ENCODE data around the gene MRPS12. TPM values are rescaled to one million over a fixed set of nuclear protein-coding genes. Genes with fewer than 3 reads are reported as not detected.

MRPS12 gene
- polyA plus RNA-seq, 4 donors = 17.7 to 37.4 (median 26.9) TPM

DNA sequence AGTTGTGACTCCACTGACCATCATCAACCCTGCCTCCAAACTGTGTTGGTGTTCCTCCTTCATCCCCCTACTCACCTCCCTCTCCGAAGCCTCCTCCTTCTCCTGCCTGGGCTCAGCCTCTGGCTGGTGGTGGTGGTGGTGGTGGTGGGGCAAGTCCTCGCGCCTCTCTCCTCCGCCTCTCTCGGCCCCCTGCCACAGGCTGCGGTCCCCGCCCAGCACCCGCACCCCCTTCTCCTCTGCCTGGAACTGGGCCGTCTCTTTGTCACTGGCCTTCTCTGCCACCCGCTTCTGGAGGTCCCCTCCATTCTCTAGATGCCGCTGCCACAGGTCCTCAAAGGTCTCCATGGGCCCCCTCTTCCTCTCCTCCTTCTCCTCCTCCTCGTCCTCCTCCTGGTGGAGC is 20.3 kb upstream of the MRPS12 start:
- no peak for DNase-seq (ENCODE audit: low read depth in 4 of 4, low spot score in 2 of 4)

DNA sequence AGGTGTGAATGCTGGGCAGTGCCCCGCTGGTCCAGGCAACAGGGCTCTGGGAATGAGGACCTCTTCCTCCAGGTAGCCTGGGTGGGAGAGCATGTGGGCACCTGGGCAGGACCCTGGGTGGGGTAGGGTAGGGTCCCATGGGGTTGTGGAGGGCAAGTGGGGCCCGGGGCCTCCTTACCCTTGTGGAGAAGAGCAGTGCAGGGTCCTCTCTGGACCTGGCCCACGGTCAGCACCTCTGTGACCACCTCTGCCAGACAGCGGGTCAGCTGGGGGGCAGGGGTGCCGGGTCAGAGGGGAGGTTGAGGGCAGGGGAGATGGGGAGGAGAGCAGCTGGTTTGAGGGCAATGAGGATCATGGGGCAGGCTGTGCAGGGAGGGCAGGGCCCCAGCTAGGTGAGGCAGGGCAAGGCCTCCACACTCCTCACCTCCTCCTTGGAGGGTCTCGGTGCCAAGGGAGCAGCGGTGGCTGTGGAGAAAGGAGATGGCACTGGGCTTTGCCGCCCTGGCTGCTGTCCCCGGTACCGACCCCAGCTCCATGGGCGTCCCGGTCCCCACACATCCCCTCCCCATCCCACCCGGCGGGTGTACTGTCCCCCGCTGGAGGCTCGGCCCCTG is 19.2 kb upstream of the MRPS12 start:
- no peak for DNase-seq (ENCODE audit: low read depth in 4 of 4, low spot score in 2 of 4)

DNA sequence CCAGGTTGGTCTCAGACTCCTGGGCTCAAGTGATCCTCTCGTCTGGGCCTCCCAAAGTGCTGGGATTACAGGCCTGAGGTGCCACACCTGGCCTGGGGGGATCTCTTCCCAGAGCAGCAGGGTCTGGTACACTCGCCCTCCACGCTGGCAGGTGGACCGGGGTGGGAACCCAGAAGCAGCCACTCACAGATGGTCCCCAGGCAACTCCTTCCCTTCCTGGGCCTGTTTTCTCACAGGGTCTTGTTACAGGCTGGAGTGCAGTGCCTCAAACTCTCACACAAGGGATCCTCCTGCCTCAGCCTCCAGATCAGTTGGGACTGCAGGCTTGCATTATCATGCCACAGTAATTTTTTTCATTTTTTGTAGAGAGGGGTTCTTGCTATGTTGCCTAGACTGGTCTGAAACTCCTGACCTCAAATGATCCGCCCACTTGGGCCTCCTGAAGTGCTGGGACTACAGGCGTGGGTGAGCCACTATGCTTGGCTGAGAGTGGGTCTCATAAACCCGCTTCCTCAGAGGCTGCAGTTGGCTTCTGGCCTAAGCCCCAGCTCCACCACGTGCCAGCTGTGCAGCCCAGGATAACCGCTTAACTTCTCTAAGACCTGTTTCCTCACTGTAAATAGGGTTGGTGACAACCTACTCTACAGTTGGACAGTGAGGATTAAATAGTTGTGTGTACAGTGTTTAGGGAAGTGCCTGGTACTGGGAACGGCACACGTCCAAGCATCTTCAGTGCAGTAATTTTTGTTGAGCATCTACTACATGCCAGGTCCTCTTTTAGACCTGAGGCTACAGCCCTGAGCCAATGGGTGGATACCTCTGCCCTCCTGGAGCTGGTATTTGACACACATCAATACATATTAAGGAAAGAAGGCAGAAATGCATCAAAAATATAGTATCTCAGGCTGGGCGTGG is 17.9 kb upstream of the MRPS12 start:
- DNase-seq (ENCODE audit: low read depth in 4 of 4, low spot score in 2 of 4) = no peak

DNA sequence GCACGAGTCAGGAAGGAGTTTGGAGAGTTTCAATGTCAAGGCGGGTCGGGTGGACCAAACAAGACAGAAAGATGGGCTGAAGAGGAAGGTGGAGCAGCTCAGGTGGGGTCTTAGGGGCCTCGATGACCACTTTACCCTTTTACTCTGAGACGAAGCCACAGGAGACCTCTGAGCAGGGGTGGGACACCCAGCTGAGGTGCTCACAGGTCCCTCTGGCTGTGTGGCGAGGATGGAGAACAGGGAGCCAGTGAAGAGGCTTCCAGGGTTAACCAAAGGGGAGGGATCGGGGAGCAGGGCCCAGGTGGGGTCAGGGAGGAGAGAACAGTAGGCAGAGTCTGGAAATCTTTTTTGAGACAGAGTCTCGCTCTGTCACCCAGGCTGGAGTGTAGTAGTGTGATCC is 16.8 kb upstream of the MRPS12 start:
- no peak for DNase-seq (ENCODE audit: low read depth in 4 of 4, low spot score in 2 of 4)

DNA sequence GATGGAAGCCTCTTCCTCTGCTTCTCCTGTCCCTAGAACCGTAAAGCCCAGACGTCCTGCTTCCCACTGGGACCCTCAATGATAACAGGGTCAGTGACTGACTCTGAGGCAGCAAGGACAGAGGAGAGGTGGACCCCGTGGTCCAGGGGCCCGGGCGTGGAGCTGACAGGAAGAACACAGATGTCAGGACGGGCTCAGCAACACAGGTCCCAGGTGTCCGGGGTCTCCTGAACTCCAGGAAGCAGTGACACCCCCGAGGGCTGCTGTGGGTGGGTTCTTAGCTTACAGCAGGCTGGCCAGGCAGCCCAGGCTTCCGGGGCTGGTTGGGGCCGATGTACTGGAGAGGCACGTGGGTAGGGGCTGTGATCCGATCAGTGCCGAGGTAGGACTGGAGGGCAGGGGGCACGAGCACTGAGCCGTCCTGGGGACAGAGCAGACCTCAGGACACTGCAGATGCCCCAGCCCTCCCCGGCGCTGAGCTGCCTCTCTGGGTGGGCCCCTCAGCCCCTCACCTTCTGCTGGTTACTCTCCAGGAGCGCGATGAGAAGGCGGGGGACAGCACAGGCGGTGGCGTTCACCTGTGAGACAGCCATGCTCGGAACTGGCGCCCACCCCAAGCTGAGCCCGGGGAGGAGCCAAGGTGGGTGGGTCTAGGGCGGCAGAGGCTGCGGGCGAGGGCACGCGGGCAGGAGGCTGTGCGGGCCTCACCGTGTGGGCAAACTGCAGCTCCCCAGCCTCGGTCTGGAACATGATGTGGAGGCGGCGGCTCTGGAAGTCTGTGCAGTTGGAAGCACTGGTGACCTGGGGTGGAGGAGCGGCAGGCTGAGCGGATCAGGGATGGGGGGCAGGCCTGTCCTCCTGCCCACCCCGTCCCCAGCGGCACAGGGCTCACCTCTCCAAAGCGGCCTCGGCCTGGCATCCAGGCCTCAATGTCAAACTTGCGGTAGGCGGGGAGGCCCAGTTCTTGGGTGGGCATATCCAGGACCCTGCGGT is 15.1 kb upstream of the MRPS12 start:
- no peak for DNase-seq (ENCODE audit: low read depth in 4 of 4, low spot score in 2 of 4)

DNA sequence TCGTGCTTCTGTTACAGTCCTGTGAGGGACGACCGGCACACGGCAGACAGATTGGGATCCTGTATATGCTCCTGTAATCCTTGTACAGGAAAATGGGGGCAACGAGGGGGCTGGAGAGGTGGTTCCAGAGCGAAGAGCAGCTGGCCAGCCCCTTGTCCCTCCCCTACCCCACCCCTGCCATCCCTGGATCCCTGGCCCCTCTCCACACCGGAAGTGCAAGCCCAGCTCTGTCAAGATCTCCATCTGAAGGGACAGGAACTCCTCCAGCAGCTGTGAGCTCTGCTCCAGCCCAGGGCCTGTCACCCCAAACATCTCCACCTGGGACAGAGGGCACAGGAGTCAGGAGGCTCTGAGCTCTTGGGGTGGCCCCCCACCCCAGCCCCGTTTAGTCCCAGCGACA is 13.2 kb upstream of the MRPS12 start:
- no peak for DNase-seq (ENCODE audit: low read depth in 4 of 4, low spot score in 2 of 4)

DNA sequence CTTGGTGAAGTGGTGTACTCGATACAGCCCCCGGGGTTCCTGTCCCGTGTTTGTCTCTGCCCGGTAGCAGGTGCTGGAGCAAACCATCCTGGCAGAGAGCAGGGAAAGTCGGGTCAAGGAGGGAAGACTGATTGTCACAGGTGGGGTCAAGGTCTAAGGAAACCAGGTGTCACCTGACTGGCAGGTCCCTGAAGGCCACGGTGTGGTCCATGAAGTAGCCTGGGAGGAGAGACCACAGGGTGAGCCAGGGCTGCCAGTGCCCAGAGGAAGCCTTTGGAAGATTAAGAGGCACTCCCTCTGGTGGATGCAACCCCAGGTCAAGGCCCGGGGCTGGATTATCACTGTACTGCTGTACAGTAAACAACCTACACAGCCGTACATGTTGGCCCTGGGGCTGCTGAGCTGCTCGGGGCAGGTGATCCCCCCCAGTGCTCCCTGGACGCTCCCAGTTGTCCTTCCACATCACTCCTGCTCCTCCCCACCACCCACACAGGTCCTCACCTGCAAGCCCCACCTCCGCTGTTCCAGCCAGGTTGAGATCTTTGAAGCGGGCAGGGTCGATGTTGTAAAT is 12.7 kb upstream of the MRPS12 start:
- no peak for DNase-seq (ENCODE audit: low read depth in 4 of 4, low spot score in 2 of 4)

DNA sequence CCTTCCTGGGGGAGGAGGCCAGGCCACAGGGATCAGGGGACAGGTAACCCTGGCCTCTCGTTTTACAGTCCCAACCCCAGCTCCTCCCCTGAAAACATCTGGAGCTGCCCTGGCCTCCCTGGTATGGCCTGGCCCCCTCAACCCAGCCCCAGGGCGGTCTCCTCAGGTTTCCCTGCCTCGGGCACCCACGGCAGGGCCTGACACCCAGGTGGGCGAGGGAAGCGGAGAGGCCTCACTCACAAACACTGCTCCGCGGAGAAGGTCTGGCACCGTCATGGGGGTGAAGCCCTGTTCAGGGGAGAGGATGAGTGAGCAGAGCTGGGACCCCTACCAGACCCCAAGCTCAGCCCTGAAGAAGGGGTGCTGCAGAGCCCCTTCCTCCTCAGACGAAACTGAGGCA is 12.2 kb upstream of the MRPS12 start:
- DNase-seq (ENCODE audit: low read depth in 4 of 4, low spot score in 2 of 4) = no peak

DNA sequence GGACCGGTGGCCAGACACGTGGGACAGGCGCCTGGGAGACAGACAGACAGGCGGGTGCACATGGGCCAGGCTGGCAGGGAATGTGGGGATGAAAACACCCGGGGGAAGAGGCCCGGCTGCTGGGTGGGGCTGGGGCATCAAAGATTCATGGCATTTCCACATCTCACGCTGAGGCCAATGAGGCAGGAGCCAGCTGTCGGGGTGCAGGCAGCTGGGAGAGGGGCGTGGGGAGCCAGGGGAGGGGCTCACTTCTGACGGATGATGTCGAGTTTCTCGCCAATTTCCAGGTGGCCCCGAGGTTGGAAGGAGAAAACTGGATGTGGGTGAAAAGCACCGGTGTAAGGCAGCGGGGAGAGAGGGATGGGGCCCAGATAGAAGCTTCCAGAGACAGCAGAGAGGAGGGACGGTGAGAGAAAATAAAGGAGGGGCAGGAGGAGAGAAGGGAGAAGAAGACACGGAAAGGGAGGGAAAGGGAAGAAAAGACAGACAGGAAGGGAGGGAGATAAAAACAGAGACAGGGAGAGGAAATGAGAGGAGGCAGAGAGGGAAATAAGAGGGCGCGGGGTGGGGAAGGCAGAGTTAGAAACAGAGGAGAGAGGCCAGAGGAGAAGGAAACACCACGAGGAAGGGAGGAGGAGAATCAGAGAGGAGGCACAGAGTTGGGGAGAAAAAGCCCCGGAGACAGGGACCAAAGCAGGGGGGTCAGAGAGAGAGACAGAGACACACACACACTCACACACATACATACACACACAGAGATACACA is 10.7 kb upstream of the MRPS12 start:
- DNase-seq (ENCODE audit: low read depth in 4 of 4, low spot score in 2 of 4) = no peak

DNA sequence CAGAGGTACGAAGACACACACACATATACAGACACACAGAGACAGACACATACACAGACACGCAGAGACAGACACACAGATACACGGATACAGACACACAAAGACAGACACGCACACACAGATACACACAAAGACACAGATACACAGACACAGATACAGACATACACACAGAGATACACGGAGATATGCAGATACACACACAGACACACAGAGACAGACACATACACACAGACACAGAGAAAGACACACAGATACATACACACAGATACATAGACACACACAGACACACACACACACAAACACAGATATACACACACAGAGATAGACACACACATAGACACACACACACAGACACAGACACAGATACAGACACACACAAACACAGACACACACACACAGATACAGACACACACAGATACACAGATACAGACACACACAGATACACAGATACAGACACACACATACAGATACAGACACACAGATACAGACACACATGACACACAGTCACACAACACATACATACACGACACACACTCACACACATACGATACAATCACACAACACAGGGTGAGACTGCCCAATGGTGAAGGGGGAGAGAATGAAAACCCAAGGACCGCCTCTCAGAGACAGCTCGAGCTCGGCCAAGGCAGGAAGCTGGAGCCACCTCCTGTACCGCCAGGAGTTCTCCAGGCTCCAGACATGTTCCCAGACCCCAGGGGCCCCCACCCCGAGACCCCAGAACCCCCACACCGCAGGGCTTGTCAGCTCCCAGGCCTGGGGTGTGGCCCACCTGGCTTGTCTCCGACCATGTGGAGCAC is 9.9 kb upstream of the MRPS12 start:
- no peak for DNase-seq (ENCODE audit: low read depth in 4 of 4, low spot score in 2 of 4)

DNA sequence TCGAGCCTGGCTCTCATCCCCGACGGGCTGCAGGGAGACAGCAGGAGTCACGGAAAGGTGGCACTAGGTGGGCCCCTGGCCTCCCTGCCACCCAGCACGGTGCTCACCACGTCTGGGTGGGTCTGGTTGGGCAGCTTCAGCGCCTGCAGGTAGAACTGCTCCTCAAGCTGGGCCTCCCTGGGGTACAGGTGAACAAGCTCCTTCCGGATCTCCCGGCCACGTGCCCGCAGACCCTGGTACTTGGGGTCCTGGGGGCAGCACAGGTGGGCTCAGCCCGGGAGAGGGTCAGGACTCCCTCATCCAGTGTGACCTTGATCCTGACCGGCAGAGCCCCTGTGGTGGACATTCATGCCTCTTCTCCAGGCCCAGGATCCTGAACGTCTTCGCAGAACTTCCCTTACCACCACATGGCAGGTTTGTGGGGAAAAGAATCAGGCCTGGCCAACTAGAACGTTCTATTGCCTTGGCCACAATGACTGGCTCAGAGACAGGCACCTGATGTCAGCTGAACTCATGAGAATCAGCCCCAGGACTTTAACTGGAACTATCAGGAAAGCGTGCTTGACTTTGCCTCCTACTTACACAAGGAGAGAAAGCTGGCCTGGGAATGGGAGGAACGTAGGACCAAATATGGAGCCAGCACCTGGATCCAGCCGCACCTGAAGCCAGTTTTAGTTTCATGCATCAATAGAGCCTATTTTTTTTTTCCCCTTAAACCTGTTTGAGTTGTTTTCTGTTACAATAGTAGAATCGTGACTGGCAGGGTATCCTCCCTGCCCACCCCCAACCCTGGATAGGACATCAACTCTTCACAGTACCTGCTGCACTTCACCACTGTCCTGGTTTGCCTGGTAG is 9.1 kb upstream of the MRPS12 start:
- no peak for DNase-seq (ENCODE audit: low read depth in 4 of 4, low spot score in 2 of 4)

DNA sequence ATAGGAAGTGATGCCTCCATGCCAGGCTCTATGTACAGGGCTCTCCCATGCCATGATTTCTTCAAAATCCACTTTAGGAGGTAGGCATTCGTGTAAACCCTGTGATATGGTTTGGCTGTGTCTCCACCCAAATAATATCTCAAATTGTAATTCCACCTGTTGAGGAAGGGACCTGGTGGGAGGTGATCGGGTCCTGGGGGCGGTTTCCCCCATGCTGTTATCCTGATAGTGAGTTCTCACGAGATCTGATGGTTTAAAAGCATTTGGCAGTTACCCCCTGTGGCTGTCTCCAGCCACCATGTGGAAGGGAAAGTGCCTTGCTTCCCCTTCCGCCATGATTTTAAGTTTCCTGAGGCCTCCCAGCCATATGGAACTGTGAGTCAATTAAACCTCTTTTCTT is 8.3 kb upstream of the MRPS12 start:
- no peak for DNase-seq (ENCODE audit: low read depth in 4 of 4, low spot score in 2 of 4)

DNA sequence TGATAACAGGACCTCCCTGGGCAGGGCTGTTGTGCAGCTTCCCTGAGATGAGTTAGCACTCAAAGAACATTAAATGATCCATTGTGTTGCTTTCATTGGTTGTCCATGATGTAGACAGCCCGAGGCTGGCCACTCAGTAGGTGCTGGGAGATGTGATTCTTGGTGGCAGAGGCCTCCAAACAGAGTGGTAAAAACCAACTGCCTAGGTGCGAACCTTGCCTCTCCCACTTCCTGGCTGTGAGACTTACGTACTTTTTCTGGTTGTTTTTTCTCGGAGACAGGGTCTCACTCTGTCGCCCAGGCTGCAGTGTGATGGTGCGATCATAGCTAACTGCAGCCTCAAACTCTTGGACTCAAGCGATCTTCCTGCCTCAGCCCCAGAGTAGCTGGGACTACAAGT is 6.4 kb upstream of the MRPS12 start:
- no peak for DNase-seq (ENCODE audit: low read depth in 4 of 4, low spot score in 2 of 4)

DNA sequence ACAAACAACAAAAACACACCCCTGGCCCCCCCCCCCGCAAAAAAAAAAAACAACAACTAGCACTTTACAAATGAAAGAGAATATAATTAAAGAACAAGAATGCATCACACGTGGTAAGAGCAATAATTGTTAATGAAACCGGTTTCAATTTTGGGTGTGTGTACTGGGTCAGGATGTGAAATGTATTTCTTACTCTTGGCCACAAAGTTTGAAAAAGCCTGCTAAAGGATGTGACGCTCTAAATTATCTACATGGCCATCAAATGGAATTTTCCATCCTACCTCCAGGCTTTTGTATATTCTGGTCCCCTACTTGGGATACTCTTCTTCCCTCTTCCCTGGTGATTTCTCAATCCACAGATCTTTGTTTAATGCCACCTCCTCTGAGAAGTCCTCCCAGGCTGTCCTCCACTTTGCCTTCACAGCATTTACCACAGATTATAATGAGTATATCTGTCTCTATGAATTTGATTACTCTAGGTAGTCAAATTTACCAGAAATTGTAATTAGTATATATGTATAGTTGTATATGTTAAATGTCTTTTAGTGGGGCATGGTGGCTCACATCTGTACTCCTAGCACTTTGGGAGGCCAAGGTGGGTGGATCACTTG is 2.2 kb upstream of the MRPS12 start:
- DNase-seq (ENCODE audit: low read depth in 4 of 4, low spot score in 2 of 4) = no peak

DNA sequence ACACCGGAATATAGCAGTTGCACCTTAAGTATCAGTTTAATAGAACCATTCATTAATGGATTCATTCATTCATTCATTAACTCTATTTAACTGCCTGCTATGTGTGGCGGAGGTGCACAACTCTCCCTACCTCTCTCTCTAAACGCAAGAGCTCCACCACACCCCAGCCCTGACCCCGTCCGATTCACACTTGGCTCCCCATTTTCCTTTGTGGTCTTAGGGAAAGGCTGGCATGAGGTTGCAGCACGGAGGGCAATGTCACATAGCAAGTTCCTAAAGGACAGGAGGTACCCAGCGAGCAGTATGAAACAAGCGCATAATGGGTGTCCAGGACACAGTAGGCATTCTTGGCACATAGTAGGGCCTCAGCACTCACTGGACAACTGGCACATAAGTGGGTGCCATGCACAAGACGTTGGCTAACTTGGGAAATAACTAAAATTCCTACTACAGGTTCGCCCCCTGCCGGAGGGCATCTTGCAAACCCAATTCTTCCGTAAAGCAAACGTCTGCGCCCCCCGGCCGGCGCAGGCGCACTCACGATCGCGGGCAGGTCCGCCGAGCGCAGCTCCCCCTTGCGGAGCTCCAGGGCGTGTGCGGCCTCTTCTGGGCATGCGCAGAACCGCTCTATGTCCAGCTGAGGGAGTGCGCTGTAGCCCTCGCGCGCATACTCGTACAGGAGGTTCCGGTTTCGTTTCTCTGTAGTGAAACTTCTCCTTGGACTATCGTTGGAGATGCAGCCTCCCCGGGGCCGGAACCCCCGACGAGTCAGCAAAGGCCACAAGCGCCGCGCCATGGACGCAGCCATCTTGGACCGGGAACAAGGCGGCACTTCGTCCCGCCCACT is 592 bp upstream of the MRPS12 start, which contains the start of gene SARS2:
TSS of gene SARS2 (minus strand) at position 835 of the 847 bp plus-strand sequence. CDS start at position 808, 27 bp downstream.
- DNase-seq (ENCODE audit: low read depth in 4 of 4, low spot score in 2 of 4) = peak in 3 of 4 donors; percentile 88 to 99 (median 91)

DNA sequence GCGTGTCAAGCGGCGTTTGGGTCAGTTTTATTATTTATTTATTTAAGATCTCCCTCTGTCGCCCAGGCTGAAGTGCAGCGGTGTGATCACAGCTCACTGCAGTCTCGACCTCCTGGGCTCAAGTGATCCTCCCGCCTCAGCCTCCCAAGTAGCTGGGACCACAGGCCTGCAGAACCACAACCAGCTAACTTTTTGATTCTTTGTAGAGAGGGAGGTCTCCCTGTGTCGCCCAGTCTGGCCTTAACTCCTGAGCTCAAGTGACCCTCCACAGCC is 713 bp downstream of the MRPS12 start:
- DNase-seq (ENCODE audit: low read depth in 4 of 4, low spot score in 2 of 4) = no peak

All from left renal cortex interstitium (tissue), 4 donors.